ENCODE data around the gene GPRC5C. TPM values are rescaled to one million over a fixed set of nuclear protein-coding genes. Genes with fewer than 3 reads are reported as not detected.

GPRC5C gene
- total RNA-seq, 1 experiment from 2014 or later, result 15.5 TPM

GRCh38 chr17:74389084-74389753, 42.7 kb upstream of the GPRC5C start:
- no peaks in the 10 kb centered on the region; a peak in 2 of 7 replicates for H3K36me3 Mint-ChIP-seq (ENCODE audit: insufficient read depth in 1 of 3, low read depth in 3 of 3)
- Histone ChIP-seq H3K27ac (ENCODE audit: insufficient read length, low read depth, low read length) (no peak overlapping the region), H3K14ac (ENCODE audit: insufficient read depth, low read length) (no peak overlapping the region), H2BK5ac (ENCODE audit: insufficient read length, low read length) (no peak overlapping the region), H3K79me2 (ENCODE audit: insufficient read depth, low read length) (no peaks in the 10 kb centered on the region), H3K4me1 (ENCODE audit: insufficient read depth, low read length) (no peaks in the 10 kb centered on the region), H4K20me1 (ENCODE audit: control insufficient read depth, insufficient read depth, insufficient read length) (no peaks in the 10 kb centered on the region), H3T11ph (ENCODE audit: low read length) (no peak overlapping the region), H3K23ac (ENCODE audit: insufficient read length, low read depth, low read length) (no peak overlapping the region), H3K79me1 (ENCODE audit: insufficient read depth, low read depth, low read length, poor library complexity, severe bottlenecking) (no peaks in the 10 kb centered on the region), H4K5ac (ENCODE audit: insufficient read length, low read depth, low read length) (no peak overlapping the region), H3K23me2 (ENCODE audit: insufficient read length, low read depth, low read length, poor library complexity, severe bottlenecking) (peaks cover 2% of the 10 kb centered on the region), H2BK12ac (ENCODE audit: insufficient read length, low read depth, low read length) (no peak overlapping the region), H4K91ac (ENCODE audit: insufficient read length, low read depth, low read length) (no peak overlapping the region), H3K4me2 (ENCODE audit: insufficient read depth, insufficient read length, low read length) (no peak overlapping the region), H3K4ac (ENCODE audit: low read depth, low read length) (no peak overlapping the region), H2AK5ac (ENCODE audit: insufficient read length, low read length) (no peak overlapping the region), H2BK15ac (ENCODE audit: low read depth, low read length) (no peak overlapping the region), H3K9ac (ENCODE audit: extremely low read depth, insufficient read length, low read length) (no peak overlapping the region), H2BK120ac (ENCODE audit: low read depth, low read length, poor library complexity, severe bottlenecking) (no peak overlapping the region), H2BK20ac (ENCODE audit: low read depth, low read length, poor library complexity, severe bottlenecking) (no peak overlapping the region), H3K56ac (ENCODE audit: insufficient read length, low read depth, low read length) (no peak overlapping the region), H3K9me3 (ENCODE audit: control insufficient read depth, low read depth, low read length) (no peaks in the 10 kb centered on the region), H3K18ac (ENCODE audit: insufficient read length, low read depth, low read length) (no peak overlapping the region), H4K8ac (replicated peaks; ENCODE audit: insufficient read length, low read depth, low read length) (no peak overlapping the region), H2AFZ (ENCODE audit: low read length) (no peak overlapping the region), H3K27me3 (ENCODE audit: insufficient read depth, low read length) (no peaks in the 10 kb centered on the region)
- H3K4me1 Mint-ChIP-seq, result peaks cover 27 to 50% of the 10 kb centered on the region in 2 experiments
- H3K27me3 Mint-ChIP-seq (ENCODE audit: low read depth), result peaks cover 22% of the 10 kb centered on the region
- TF ChIP-seq CTCF (conservative IDR thresholded peaks at IDR 0.05), result no peak
- H3K4me3 Mint-ChIP-seq, result no peak overlapping the region
- DNase-seq, result no peak
- H3K27ac Mint-ChIP-seq, result no peak overlapping the region; a peak in 1 of 7 replicates
- peaks cover 0 to 7% of the 10 kb centered on the region in 2 experiments; a peak in 1 of 5 replicates for H3K9me3 Mint-ChIP-seq
- WGBS (ENCODE audit: extremely low coverage, insufficient read length, low lambda C conversion rate), result no CpG with 5 or more reads among the region's 12 CpGs

Measured in H9 (cell line).